Osteoblast (primary cell): ENCODE data around the gene OSBPL5. TPM values are rescaled to one million over a fixed set of nuclear protein-coding genes. Genes with fewer than 3 reads are reported as not detected.

Experiments
- DNase-seq: peaks from one replicate; pipeline ENCODE4 v3.0.0; 2011; ENCODE audit warnings: low spot score, mixed read lengths; ENCODE audit not compliant: insufficient read length; ENCODE audit errors: missing footprints
- H2AFZ ChIP-seq: 2 replicates; pipeline ENCODE4 v1.6.0; 2011; ENCODE audit warnings: mild to moderate bottlenecking, low read length
- H3K27ac ChIP-seq: 2 replicates; pipeline ENCODE4 v1.5.1; 2011; ENCODE audit warnings: mild to moderate bottlenecking, low read depth, low read length, moderate library complexity
- H3K27me3 ChIP-seq: 2 replicates; pipeline ENCODE4 v1.6.0; 2012; ENCODE audit warnings: mild to moderate bottlenecking, control low read depth, inconsistent platforms, low read length, moderate library complexity; ENCODE audit not compliant: insufficient read depth
- H3K36me3 ChIP-seq: 2 replicates; pipeline ENCODE4 v1.5.1; 2011; ENCODE audit warnings: mild to moderate bottlenecking, low read length, control low read depth, moderate library complexity; ENCODE audit not compliant: insufficient read depth
- H3K4me1 ChIP-seq: 2 replicates; pipeline ENCODE4 v1.5.1; 2011; ENCODE audit warnings: mild to moderate bottlenecking, low read length, control low read depth, moderate library complexity; ENCODE audit not compliant: insufficient read depth
- H3K4me2 ChIP-seq: 2 replicates; pipeline ENCODE4 v1.6.0; 2011; ENCODE audit warnings: mild to moderate bottlenecking, low read length; ENCODE audit not compliant: insufficient read depth
- H3K4me3 ChIP-seq: fragments of 200-600 bp; sonication (generic); 3 replicates; pipeline ENCODE4 v1.5.1; 2012; ENCODE audit warnings: mild to moderate bottlenecking, low read length, inconsistent platforms; ENCODE audit not compliant: insufficient read depth
- H3K79me2 ChIP-seq: 2 replicates; pipeline ENCODE4 v1.6.0; 2012; ENCODE audit warnings: mild to moderate bottlenecking, low read length, control low read depth, inconsistent platforms; ENCODE audit not compliant: insufficient read depth
- H3K9me3 ChIP-seq: 2 replicates; pipeline ENCODE4 v1.5.1; 2011; ENCODE audit warnings: low read depth, low read length, control low read depth
- H4K20me1 ChIP-seq: 2 replicates; pipeline ENCODE4 v1.6.0; 2012; ENCODE audit warnings: mild to moderate bottlenecking, low read length, control low read depth; ENCODE audit not compliant: insufficient read depth
- CTCF ChIP-seq: IDR thresholded peaks from 2 replicates; pipeline ENCODE4 v1.5.1; 2011; ENCODE audit warnings: mild to moderate bottlenecking, low read depth, low read length, moderate library complexity; ENCODE audit errors: extremely low read depth
- total RNA-seq: library from RNA; depleted of rRNA; stranded (reverse); fragments of >200 nt; gene quantifications from 2 replicates; pipeline ENCODE4 v1.2.3, GENCODE V29; 2012

Gene OSBPL5
- total RNA-seq, 1 donor, result 49.9 TPM

GRCh38 chr11:3050386-3051195, 114.5 kb downstream of the OSBPL5 start:
- Histone ChIP-seq H3K36me3 (peaks cover 44% of the 10 kb centered on the region), H3K4me3 (peak overlapping the region; percentile 3), H3K4me1 (peaks cover 19% of the 10 kb centered on the region), H3K9me3 (no peaks in the 10 kb centered on the region), H4K20me1 (peaks cover 50% of the 10 kb centered on the region), H3K27ac (peak overlapping the region; percentile 88), H3K4me2 (peak overlapping the region; percentile 68), H2AFZ (peak overlapping the region; percentile 33), H3K79me2 (peaks cover 94% of the 10 kb centered on the region), H3K27me3 (no peaks in the 10 kb centered on the region)
- no peak for TF ChIP-seq CTCF
- DNase-seq, result peak; percentile 54

- H3K79me2 ChIP-seq, result peaks cover 95% of the 10 kb centered on the region
- H4K20me1 ChIP-seq, result peaks cover 56% of the 10 kb centered on the region
- H3K9me3 ChIP-seq, result no peaks in the 10 kb centered on the region
- peaks cover 19% of the 10 kb centered on the region for H3K4me1 ChIP-seq
- peaks cover 49% of the 10 kb centered on the region for H3K36me3 ChIP-seq
- H2AFZ ChIP-seq, result peak overlapping the region; percentile 33
- no peaks in the 10 kb centered on the region for H3K27me3 ChIP-seq
- TF ChIP-seq CTCF, result peak; percentile 53
- DNase-seq, result peak; percentile 99
- peak overlapping the region; percentile 68 for H3K4me2 ChIP-seq
- peak overlapping the region; percentile 23 for H3K4me3 ChIP-seq
- peak overlapping the region; percentile 88 for H3K27ac ChIP-seq
These were observed 115.5 kb downstream of the OSBPL5 start for GRCh38 chr11:3049430-3050243.

- Histone ChIP-seq H2AFZ (no peak overlapping the region), H3K79me2 (peaks cover 97% of the 10 kb centered on the region), H3K27ac (peak overlapping the region; percentile 44), H4K20me1 (peaks cover 60% of the 10 kb centered on the region), H3K36me3 (peaks cover 41% of the 10 kb centered on the region), H3K4me1 (peaks cover 35% of the 10 kb centered on the region), H3K4me3 (no peak overlapping the region), H3K4me2 (no peak overlapping the region), H3K9me3 (no peaks in the 10 kb centered on the region), H3K27me3 (no peaks in the 10 kb centered on the region)
- TF ChIP-seq CTCF, result no peak
- peak; percentile 29 for DNase-seq
These were observed 117.5 kb downstream of the OSBPL5 start for GRCh38 chr11:3047637-3048036.

GRCh38 chr11:3046641-3047040, 118.5 kb downstream of the OSBPL5 start:
- Histone ChIP-seq H4K20me1 (peaks cover 66% of the 10 kb centered on the region), H3K27me3 (no peaks in the 10 kb centered on the region), H3K4me3 (no peak overlapping the region), H3K4me1 (peaks cover 35% of the 10 kb centered on the region), H3K27ac (no peak overlapping the region), H2AFZ (no peak overlapping the region), H3K9me3 (no peaks in the 10 kb centered on the region), H3K36me3 (peaks cover 36% of the 10 kb centered on the region), H3K4me2 (no peak overlapping the region), H3K79me2 (peaks cover 97% of the 10 kb centered on the region)
- no peak for TF ChIP-seq CTCF
- DNase-seq, result peak; percentile 37
